Mononuclear cell (primary cell): ENCODE data around the gene MECP2. TPM values are rescaled to one million over a fixed set of nuclear protein-coding genes. Genes with fewer than 3 reads are reported as not detected.

Experiments used
- H3K27me3 ChIP-seq: 2 replicates; pipeline ENCODE4 v1.6.0; 2011; ENCODE audit warnings: low read length, control low read depth; ENCODE audit not compliant: insufficient read depth
- H3K4me1 ChIP-seq: 2 replicates; pipeline ENCODE4 v1.5.1; 2011; ENCODE audit warnings: mild to moderate bottlenecking, low read length, control low read depth; ENCODE audit not compliant: insufficient read depth
- H3K4me3 ChIP-seq: 2 replicates; pipeline ENCODE4 v1.5.1; 2011; ENCODE audit warnings: mild to moderate bottlenecking, low read length, moderate library complexity
- H3K9me3 ChIP-seq: 2 replicates; pipeline ENCODE4 v1.5.1; 2011; ENCODE audit warnings: low read depth, mild to moderate bottlenecking, control low read depth, low read length
- total RNA-seq: library from RNA; depleted of rRNA; stranded (reverse); fragments of >200 nt; gene quantifications from one replicate; pipeline ENCODE4 v1.2.3, GENCODE V29; 2012

Gene MECP2
- total RNA-seq, 1 donor, result 142 TPM

DNA sequence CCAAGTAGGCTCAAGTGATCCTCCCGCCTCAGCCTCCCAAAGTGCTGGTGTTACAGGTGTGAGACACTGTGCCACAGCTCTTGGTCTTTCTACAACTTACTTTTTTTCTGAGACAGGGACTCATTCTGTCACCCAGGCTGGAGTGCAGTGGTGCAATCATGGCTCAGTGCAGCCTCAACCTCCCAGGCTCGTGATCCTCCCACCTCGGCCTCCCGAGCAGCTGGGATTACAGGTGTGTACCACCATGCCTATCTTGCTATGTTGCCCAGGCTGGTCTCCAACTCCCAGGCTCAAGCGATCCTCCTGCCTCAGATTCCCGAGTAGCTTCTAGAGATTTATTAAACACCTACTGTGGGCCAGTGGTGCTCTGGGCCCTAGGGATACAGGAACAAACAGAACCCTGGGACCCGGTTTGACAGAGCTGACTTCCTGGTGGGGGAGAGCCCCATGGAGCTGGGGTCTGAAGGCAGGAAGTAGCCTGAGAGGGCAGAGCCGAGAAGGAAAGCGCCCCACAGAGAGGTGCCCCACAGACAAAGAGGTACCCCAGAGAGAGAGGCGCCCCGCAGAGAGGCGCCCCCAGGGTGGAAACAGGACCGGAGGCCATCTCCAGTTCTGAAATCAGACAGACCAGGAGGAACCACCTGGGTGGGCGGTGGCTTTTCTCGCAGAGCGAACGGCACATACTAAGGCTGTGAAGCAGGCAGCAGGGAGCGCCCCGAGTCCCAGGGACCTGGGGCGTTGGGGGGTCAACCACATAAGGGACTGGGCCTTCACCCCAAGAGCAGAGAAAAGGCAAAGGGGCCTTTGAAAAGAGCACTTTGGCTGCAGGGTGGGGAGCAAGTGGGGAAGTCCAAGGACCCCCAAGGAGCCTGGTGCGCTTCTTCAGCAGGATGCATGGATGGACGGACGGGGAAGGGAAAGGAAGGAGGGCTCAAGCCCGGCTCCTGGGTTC, 82.8 kb downstream of the MECP2 start:
- Histone ChIP-seq H3K4me1 (peaks cover 32% of the 10 kb centered on the region), H3K4me3 (no peak overlapping the region), H3K27me3 (no peaks in the 10 kb centered on the region), H3K9me3 (no peaks in the 10 kb centered on the region)

GRCh38 chrX:154013614-154014360, 83.7 kb downstream of the MECP2 start:
- H3K4me3 ChIP-seq, result no peak overlapping the region
- H3K4me1 ChIP-seq, result peaks cover 37% of the 10 kb centered on the region
- H3K9me3 ChIP-seq, result no peaks in the 10 kb centered on the region
- no peaks in the 10 kb centered on the region for H3K27me3 ChIP-seq

- peaks cover 36% of the 10 kb centered on the region for H3K4me1 ChIP-seq
- no peaks in the 10 kb centered on the region for H3K9me3 ChIP-seq
- H3K27me3 ChIP-seq, result no peaks in the 10 kb centered on the region
- H3K4me3 ChIP-seq, result no peak overlapping the region
Measured at GRCh38 chrX:154013001-154013421, 84.5 kb downstream of the MECP2 start.

- Histone ChIP-seq H3K27me3 (no peaks in the 10 kb centered on the region), H3K9me3 (no peaks in the 10 kb centered on the region), H3K4me3 (no peak overlapping the region), H3K4me1 (peaks cover 37% of the 10 kb centered on the region)
Measured at GRCh38 chrX:154012336-154012991, 85.1 kb downstream of the MECP2 start.

DNA sequence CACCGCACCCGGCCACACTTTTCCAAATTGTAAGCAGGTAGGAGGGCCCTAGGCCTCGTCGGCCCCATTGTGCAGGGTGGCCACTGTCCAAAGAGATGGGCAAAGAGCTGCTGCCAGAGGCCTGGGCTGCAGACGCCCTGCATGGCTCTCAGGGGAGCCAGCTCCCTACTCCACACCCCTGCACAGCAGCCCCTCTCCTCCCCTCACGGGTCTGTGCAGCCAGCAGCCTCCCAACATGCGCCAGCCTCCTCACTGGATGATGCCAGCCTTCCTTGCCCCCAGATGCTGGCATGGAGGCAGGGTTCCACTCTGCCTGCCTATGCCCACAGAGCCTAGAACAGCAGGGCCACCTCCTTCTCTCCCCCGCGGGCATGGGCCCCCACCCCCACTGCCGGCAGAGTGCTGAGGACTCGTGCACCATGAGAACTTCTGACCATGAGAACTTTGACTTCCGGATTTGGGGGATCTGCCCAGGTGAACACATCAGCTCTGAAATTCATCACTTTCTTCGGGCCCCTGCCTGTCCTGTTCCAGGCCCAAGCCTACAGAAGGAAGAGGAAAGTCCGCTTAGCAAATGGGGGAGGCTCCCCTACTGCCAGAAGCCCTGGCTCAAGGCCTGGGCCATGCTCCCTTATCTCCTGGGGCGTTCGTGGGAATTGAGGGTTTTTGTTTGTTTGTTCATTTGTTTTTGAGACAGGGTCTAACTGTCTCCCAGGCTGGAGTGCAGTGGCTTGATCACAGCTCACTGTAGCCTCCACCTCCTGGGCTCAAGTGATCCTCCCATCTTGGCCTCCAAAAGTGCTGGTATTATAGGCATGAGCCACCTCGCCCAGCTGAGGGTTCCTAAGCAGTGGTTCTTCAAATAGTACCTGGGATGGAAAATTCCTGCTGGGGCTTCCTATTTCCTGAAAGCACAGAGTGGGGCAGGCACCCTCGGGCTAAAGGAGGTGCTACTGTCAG, 85.9 kb downstream of the MECP2 start:
- Histone ChIP-seq H3K27me3 (no peaks in the 10 kb centered on the region), H3K9me3 (no peaks in the 10 kb centered on the region), H3K4me1 (peaks cover 44% of the 10 kb centered on the region), H3K4me3 (no peak overlapping the region)

DNA sequence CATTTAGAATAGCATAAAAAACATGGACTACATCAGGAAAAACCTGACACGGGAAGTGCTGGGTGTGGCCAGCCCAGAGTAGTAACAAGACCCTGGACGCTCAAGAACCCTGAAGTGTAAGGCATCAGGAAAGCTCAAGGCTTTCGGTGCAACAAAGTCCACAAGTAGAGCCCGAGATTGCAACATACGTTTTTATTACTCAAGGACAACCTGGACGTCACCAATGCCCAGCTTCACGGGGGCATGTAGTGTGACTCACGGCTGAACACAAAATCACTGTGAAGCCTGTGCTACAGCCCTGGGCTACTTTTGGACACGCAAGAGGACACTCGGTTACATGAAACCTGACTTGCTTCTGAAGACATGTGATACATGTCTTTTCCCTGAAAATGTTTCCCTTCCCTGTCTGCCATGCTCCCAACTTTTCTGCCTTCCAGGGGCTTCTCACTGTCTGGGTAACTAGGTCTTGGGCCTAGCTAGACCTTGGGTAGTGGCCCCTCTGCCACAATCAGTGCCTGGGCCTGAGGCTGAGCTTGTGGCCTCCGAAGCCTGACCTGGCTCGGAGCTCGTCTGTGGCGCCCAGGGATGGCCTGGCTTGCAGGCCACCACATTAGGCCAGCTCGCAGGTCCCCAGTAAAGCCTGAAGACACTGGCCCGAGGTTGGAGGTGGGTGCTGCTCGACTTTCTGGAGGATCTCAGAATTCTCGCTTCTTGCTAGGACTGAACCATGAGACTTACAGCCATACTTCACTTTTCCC, 87.0 kb downstream of the MECP2 start:
- H3K4me3 ChIP-seq, result no peak overlapping the region
- no peaks in the 10 kb centered on the region for H3K9me3 ChIP-seq
- no peaks in the 10 kb centered on the region for H3K27me3 ChIP-seq
- H3K4me1 ChIP-seq, result peaks cover 44% of the 10 kb centered on the region

DNA sequence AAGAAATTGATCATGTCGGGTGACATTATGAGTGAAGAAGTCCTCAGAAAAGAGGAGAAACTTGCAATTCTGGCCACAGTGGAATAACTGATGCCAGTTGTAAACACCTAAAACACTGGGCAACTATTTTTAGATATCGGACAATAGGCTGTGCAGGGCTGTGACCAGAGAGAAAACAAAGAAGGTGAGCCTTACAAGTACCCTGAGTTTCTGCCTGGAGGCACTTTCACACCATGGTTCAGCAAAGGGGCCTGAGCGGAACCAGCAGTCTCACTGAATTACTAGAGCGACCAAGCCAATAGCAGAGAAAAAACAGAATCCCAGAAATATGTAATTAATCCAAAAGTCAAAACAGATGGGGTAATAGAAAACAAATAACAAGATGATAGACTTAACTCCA, 89.0 kb downstream of the MECP2 start:
- Histone ChIP-seq H3K27me3 (no peaks in the 10 kb centered on the region), H3K4me3 (no peak overlapping the region), H3K9me3 (no peaks in the 10 kb centered on the region), H3K4me1 (peaks cover 44% of the 10 kb centered on the region)

DNA sequence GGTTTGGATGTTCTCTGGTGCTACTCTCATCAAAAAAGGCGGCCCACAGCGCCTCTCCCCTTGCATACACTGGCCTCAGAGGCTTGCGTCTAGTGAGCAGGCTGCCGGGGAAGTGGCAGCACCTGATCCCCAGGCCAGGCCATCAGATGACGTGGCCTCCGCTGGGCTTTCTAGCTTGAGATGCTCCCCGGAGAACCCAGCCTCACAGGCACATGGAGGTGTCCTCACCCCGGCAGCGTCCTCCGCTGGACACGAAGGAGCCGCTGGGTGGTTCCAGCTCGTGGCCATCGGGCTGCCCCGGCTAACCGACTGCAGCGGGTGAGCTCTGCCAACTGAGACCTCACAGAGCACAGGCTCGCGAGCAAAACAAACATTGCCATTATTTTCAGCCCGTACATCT, 90.6 kb downstream of the MECP2 start:
- no peaks in the 10 kb centered on the region for H3K27me3 ChIP-seq
- H3K9me3 ChIP-seq, result no peaks in the 10 kb centered on the region
- H3K4me1 ChIP-seq, result peaks cover 59% of the 10 kb centered on the region
- no peak overlapping the region for H3K4me3 ChIP-seq

- Histone ChIP-seq H3K4me1 (peaks cover 56% of the 10 kb centered on the region), H3K4me3 (no peak overlapping the region), H3K9me3 (no peaks in the 10 kb centered on the region), H3K27me3 (no peaks in the 10 kb centered on the region)
Measured at GRCh38 chrX:154004315-154004714, 93.2 kb downstream of the MECP2 start.

GRCh38 chrX:154002215-154002719, 95.2 kb downstream of the MECP2 start:
- Histone ChIP-seq H3K4me3 (no peak overlapping the region), H3K9me3 (no peaks in the 10 kb centered on the region), H3K4me1 (peaks cover 36% of the 10 kb centered on the region), H3K27me3 (no peaks in the 10 kb centered on the region)

DNA sequence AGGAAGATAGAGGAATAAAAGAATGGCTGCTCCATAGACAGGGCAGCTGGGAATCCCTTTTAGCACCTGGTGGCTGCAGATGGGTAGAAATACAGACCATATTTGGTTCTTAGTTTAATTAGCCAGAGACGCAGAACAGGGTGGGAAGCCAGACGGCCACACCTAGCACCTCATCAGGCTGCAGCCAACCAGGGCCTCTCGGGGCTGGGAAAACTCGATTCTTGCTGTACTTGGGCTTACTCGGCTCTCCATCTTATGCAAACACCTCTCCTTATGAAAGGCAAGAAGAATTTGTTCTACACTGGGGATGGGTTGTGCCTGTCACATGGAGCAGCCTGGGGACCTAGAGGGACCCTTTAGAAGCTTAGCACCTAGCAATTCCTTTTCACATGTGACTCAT, 97.5 kb downstream of the MECP2 start:
- Histone ChIP-seq H3K4me1 (peaks cover 32% of the 10 kb centered on the region), H3K27me3 (no peaks in the 10 kb centered on the region), H3K4me3 (no peak overlapping the region), H3K9me3 (no peaks in the 10 kb centered on the region)

GRCh38 chrX:153999359-154000037, 98.0 kb downstream of the MECP2 start:
- no peaks in the 10 kb centered on the region for H3K27me3 ChIP-seq
- H3K4me3 ChIP-seq, result no peak overlapping the region
- H3K9me3 ChIP-seq, result no peaks in the 10 kb centered on the region
- H3K4me1 ChIP-seq, result peaks cover 32% of the 10 kb centered on the region

DNA sequence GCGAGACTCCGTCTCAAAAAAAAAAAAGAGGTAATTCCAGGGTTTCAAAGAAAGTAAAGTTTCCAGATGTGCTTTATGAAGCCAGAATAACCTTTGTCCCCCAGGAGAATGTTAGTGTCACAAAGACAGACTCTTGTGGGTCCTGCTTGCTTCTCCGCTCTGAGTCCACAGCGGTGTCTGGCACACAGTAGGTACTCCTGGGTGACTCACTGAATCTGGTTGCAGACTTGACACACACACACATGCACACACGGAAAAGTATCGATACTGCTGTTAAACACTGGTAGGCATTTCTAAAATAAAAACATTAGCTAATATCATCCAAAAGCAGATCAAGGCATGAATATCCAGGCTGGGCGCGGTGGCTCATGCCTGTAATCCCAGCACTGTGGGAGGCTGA, 102.0 kb downstream of the MECP2 start:
- peaks cover 18% of the 10 kb centered on the region for H3K4me1 ChIP-seq
- no peaks in the 10 kb centered on the region for H3K27me3 ChIP-seq
- H3K4me3 ChIP-seq, result no peak overlapping the region
- no peaks in the 10 kb centered on the region for H3K9me3 ChIP-seq
